HepG2 (cell line): ENCODE data around the gene ELP2.

Experiments
- ARNT ChIP-seq: fragments of 450-650 bp; IDR thresholded peaks from 2 replicates; pipeline ENCODE4 v1.6.1; 2017
- DPF2 ChIP-seq: sonication (generic); formaldehyde crosslinking; IDR thresholded peaks from 2 replicates; pipeline ENCODE4 v1.4.0; 2020; ENCODE audit warnings: mild to moderate bottlenecking, low read depth, missing genetic modification reagents, borderline replicate concordance
- MTA1 ChIP-seq: sonication (generic); formaldehyde crosslinking; IDR thresholded peaks from 2 replicates; pipeline ENCODE4 v1.4.0; 2020; ENCODE audit warnings: missing genetic modification reagents, mild to moderate bottlenecking, borderline replicate concordance
- MXD4 ChIP-seq: IDR thresholded peaks from 2 replicates; pipeline ENCODE4 v1.6.1; 2016; ENCODE audit warnings: mild to moderate bottlenecking, missing biosample characterization, missing genetic modification reagents
- NR1H2 ChIP-seq: sonication (generic); formaldehyde crosslinking; IDR thresholded peaks from 2 replicates; pipeline ENCODE4 v1.8.1; 2022; ENCODE audit warnings: low read depth, missing genetic modification reagents, borderline replicate concordance
- RXRB ChIP-seq: IDR thresholded peaks from 2 replicates; pipeline ENCODE4 v1.6.1; 2016; ENCODE audit warnings: borderline replicate concordance, missing genetic modification reagents, missing compliant biosample characterization
- SRF ChIP-seq: IDR thresholded peaks from 2 replicates; pipeline ENCODE4 v1.6.1; 2011; ENCODE audit warnings: mild to moderate bottlenecking, low read depth, low read length, moderate library complexity
- TCF12 ChIP-seq, 2 experiments: fragments of 450-650 bp in 1 of 2; sonication (generic) in 1 of 2; formaldehyde crosslinking in 1 of 2; IDR thresholded peaks; 2 replicates each; pipeline versions ENCODE4 v1.6.1 to v1.8.0; 2017 to 2022; ENCODE audit warnings: antibody characterized with exemption in 1 of 2, mild to moderate bottlenecking in 1 of 2, missing genetic modification reagents in 1 of 2, moderate library complexity in 1 of 2
- TF ChIP-seq, protein P1 (sequence below): sonication (generic); formaldehyde crosslinking; IDR thresholded peaks from 2 replicates; pipeline ENCODE4 v1.5.0; 2020; ENCODE audit warnings: mild to moderate bottlenecking, missing genetic modification reagents, moderate library complexity
- TF ChIP-seq, protein P2 (sequence below): sonication (generic); formaldehyde crosslinking; IDR thresholded peaks from 2 replicates; pipeline ENCODE4 v1.4.0; 2020; ENCODE audit warnings: low read depth, missing genetic modification reagents
- TF ChIP-seq, protein P3 (sequence below): IDR thresholded peaks from 2 replicates; pipeline ENCODE4 v1.6.1; 2016
- TF ChIP-seq, protein P4 (sequence below): sonication (generic); formaldehyde crosslinking; IDR thresholded peaks from 2 replicates; pipeline ENCODE4 v1.5.0; 2020; ENCODE audit warnings: mild to moderate bottlenecking, missing genetic modification reagents
- TF ChIP-seq, protein P5 (sequence below): sonication (generic); formaldehyde crosslinking; IDR thresholded peaks from 2 replicates; pipeline ENCODE4 v1.9.0; 2022; ENCODE audit warnings: missing genetic modification reagents, mild to moderate bottlenecking, borderline replicate concordance

DNA sequence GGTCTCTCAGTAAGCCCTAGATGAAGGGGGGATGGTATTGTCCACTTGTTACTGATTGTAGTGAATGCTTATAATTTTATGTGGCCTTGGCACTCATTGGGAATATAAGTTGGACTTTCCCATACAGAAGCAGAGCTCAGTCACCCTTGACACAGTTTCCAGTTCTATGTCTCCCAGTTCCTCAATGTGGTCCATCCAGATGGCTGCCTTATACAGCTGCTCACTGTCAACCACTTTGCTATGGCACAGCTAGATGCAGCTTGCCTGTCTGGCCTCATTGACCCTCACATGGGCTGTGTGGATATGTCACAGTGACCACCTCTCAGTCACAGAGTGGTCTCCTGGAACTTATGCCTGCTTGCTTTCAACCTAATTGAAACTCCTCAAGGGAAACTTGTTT, 22.2 kb upstream of the ELP2 start:
- TF ChIP-seq DPF2 (CRISPR knock-in tag), result no peak
- TF ChIP-seq SRF, result no peak
- TF ChIP-seq, protein P1, sequence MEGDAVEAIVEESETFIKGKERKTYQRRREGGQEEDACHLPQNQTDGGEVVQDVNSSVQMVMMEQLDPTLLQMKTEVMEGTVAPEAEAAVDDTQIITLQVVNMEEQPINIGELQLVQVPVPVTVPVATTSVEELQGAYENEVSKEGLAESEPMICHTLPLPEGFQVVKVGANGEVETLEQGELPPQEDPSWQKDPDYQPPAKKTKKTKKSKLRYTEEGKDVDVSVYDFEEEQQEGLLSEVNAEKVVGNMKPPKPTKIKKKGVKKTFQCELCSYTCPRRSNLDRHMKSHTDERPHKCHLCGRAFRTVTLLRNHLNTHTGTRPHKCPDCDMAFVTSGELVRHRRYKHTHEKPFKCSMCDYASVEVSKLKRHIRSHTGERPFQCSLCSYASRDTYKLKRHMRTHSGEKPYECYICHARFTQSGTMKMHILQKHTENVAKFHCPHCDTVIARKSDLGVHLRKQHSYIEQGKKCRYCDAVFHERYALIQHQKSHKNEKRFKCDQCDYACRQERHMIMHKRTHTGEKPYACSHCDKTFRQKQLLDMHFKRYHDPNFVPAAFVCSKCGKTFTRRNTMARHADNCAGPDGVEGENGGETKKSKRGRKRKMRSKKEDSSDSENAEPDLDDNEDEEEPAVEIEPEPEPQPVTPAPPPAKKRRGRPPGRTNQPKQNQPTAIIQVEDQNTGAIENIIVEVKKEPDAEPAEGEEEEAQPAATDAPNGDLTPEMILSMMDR, result no peak
- TF ChIP-seq TCF12 (IDR thresholded peaks at IDR 0.05), result no peak
- no peak for TF ChIP-seq TCF12 (CRISPR knock-in tag; IDR thresholded peaks at IDR 0.05)
- no peak for TF ChIP-seq NR1H2 (CRISPR knock-in tag)
- TF ChIP-seq MTA1, result no peak
- TF ChIP-seq RXRB (CRISPR knock-in tag), result no peak
- TF ChIP-seq, protein P2, sequence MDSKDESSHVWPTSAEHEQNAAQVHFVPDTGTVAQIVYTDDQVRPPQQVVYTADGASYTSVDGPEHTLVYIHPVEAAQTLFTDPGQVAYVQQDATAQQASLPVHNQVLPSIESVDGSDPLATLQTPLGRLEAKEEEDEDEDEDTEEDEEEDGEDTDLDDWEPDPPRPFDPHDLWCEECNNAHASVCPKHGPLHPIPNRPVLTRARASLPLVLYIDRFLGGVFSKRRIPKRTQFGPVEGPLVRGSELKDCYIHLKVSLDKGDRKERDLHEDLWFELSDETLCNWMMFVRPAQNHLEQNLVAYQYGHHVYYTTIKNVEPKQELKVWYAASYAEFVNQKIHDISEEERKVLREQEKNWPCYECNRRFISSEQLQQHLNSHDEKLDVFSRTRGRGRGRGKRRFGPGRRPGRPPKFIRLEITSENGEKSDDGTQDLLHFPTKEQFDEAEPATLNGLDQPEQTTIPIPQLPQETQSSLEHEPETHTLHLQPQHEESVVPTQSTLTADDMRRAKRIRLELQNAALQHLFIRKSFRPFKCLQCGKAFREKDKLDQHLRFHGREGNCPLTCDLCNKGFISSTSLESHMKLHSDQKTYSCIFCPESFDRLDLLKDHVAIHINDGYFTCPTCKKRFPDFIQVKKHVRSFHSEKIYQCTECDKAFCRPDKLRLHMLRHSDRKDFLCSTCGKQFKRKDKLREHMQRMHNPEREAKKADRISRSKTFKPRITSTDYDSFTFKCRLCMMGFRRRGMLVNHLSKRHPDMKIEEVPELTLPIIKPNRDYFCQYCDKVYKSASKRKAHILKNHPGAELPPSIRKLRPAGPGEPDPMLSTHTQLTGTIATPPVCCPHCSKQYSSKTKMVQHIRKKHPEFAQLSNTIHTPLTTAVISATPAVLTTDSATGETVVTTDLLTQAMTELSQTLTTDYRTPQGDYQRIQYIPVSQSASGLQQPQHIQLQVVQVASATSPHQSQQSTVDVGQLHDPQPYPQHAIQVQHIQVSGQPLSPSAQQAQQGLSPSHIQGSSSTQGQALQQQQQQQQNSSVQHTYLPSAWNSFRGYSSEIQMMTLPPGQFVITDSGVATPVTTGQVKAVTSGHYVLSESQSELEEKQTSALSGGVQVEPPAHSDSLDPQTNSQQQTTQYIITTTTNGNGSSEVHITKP, result no peak
- TF ChIP-seq, protein P3, sequence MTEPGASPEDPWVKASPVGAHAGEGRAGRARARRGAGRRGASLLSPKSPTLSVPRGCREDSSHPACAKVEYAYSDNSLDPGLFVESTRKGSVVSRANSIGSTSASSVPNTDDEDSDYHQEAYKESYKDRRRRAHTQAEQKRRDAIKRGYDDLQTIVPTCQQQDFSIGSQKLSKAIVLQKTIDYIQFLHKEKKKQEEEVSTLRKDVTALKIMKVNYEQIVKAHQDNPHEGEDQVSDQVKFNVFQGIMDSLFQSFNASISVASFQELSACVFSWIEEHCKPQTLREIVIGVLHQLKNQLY (CRISPR knock-in tag), result no peak
- TF ChIP-seq, protein P4, sequence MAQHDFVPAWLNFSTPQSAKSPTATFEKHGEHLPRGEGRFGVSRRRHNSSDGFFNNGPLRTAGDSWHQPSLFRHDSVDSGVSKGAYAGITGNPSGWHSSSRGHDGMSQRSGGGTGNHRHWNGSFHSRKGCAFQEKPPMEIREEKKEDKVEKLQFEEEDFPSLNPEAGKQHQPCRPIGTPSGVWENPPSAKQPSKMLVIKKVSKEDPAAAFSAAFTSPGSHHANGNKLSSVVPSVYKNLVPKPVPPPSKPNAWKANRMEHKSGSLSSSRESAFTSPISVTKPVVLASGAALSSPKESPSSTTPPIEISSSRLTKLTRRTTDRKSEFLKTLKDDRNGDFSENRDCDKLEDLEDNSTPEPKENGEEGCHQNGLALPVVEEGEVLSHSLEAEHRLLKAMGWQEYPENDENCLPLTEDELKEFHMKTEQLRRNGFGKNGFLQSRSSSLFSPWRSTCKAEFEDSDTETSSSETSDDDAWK, result no peak
- no peak for TF ChIP-seq MXD4 (CRISPR knock-in tag)
- TF ChIP-seq, protein P5, sequence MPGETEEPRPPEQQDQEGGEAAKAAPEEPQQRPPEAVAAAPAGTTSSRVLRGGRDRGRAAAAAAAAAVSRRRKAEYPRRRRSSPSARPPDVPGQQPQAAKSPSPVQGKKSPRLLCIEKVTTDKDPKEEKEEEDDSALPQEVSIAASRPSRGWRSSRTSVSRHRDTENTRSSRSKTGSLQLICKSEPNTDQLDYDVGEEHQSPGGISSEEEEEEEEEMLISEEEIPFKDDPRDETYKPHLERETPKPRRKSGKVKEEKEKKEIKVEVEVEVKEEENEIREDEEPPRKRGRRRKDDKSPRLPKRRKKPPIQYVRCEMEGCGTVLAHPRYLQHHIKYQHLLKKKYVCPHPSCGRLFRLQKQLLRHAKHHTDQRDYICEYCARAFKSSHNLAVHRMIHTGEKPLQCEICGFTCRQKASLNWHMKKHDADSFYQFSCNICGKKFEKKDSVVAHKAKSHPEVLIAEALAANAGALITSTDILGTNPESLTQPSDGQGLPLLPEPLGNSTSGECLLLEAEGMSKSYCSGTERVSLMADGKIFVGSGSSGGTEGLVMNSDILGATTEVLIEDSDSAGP (CRISPR knock-in tag), result no peak
- no peak for TF ChIP-seq ARNT
